Heart right ventricle (tissue), 16 donors: Measurements from ENCODE around the gene WAPL. TPM values are rescaled to one million over a fixed set of nuclear protein-coding genes. Genes with fewer than 3 reads are reported as not detected.

ENCODE experiments used
- ATAC-seq, 8 donors: fragments of 200-7000 bp; cut with Tn5 transposase; one replicate each; pipeline ENCODE4 v1.9.1; 2020; ENCODE audit warnings: mild to moderate bottlenecking in 8 of 8, moderate library complexity in 8 of 8, moderate number of reproducible peaks in 1 of 8
- DNase-seq, 2 donors: peaks; one replicate each; pipeline ENCODE4 v3.0.0-alpha.2; 2020
- H3K27ac ChIP-seq, 10 donors: fragments of 200-600 bp; sonication (generic) in 2 of 10; one replicate each; pipeline versions ENCODE4 v1.5.0 to v1.8.0; 2020 to 2022; ENCODE audit warnings: mild to moderate bottlenecking in 3 of 10
- H3K27me3 ChIP-seq, 7 donors: fragments of 200-600 bp; one replicate each; pipeline ENCODE4 v1.8.0; 2021 to 2022; ENCODE audit warnings: mild to moderate bottlenecking in 2 of 7
- H3K36me3 ChIP-seq, 9 donors: fragments of 200-600 bp; sonication (generic) in 1 of 9; one replicate each; pipeline versions ENCODE4 v1.5.0 to v1.8.0; 2020 to 2022; ENCODE audit warnings: mild to moderate bottlenecking in 2 of 9
- H3K4me1 ChIP-seq, 9 donors: fragments of 200-600 bp; sonication (generic) in 1 of 9; one replicate each; pipeline versions ENCODE4 v1.5.0 to v1.8.0; 2020 to 2022; ENCODE audit warnings: mild to moderate bottlenecking in 4 of 9
- H3K4me3 ChIP-seq, 10 donors: fragments of 200-600 bp; sonication (generic) in 2 of 10; one replicate each; pipeline versions ENCODE4 v1.5.0 to v1.8.0; 2020 to 2022; ENCODE audit warnings: mild to moderate bottlenecking in 7 of 10, moderate library complexity in 2 of 10
- H3K9me3 ChIP-seq, 11 donors: fragments of 200-600 bp in 10 of 11; sonication (generic) in 2 of 11; one replicate each; pipeline versions ENCODE4 v1.5.0 to v1.8.0; 2013 to 2022; ENCODE audit warnings: mild to moderate bottlenecking in 2 of 11, control low read depth in 1 of 11, moderate library complexity in 1 of 11
- WGBS, 2 donors: extraction: QIAGEN DNeasy Blood & Tissue Kit; methylation state at CpG; one replicate each; pipeline ENCODE4 v1.1.7; 2013; ENCODE audit warnings: inconsistent platforms in 1 of 2; 5-methylcytosine and 5-hydroxymethylcytosine counted together
- intact Hi-C, 10 donors: fragments of 100-400 bp; cut with DNase I; formaldehyde crosslinking; loops; one replicate each; pipeline versions ENCODE4 v1.11.1 to v1.14.2; 2022
- polyA plus RNA-seq, 2 donors: library from polyadenylated mRNA; stranded (reverse); fragments of 200-250 nt; gene quantifications; one replicate each; pipeline ENCODE4 v1.2.3, GENCODE V29; 2013
- total RNA-seq, 10 donors: library from RNA; stranded (reverse); fragmentation: NEBNext Ultra II Directional in 3 of 10; extraction: Animal tissue kit (Norgen Biotek cat#: 25700) in 3 of 10; gene quantifications; one replicate each; pipeline versions ENCODE4 v1.2.1 to v1.2.4, GENCODE V29; 2021 to 2023
- TF ChIP-seq, protein P1 (sequence below), 9 donors: fragments of 200-600 bp; sonication (generic) in 2 of 9; IDR thresholded peaks; one replicate each; pipeline versions ENCODE4 v1.5.0 to v1.8.0; 2021 to 2022; ENCODE audit warnings: antibody characterized with exemption in 9 of 9, mild to moderate bottlenecking in 5 of 9, moderate library complexity in 1 of 9
- donor health status: Arrhythmogenic right ventricular cardiomyopathy.
- donor health status: ischemic (EF 13 %, LVEDD 7.1; RV severe dilation, severe dysfunction).
- donor health status: healthy with polysubstance abuse.
- donor health status: DM: no; HTN: yes; CAD: no.
- donor health status: DM: no; HTN: no; CAD: no.
- donor health status: ischemic (EF 25% LVEDD 6.9; RV normal size, moderate dysfunction).
- donor health status: ischemic (EF 25% LVEDD 5.7; RV mildly dilated, moderate dysfunction).
- donor health status: healthy.
- donor health status: DM: yes; HTN: yes; CAD: no.
- donor health status: Ischemic cardiomyopathy.
- donor health status: ischemic (EF 35%, LVEDD 5.7; RV mildly dilated, moderate dysfunction).
- donor health status: nonischemic (EF 11% LVEDD 7.7; RV severe dilation, severe dysfunction).
- donor health status: DM: yes; HTN: yes; CAD: no.
- donor health status: PGD.
- donor health status: ischemic (EF 29% LVEDD 5.4; RV normal size, mild dysfunction).
- donor health status: nonischemic (EF 23%, LVEDD 6.1; RV moderate dilation, normal function).

The WAPL gene
- total and polyA plus RNA-seq, 12 donors: 10.0 to 29.5 (median 23.4) TPM

DNA sequence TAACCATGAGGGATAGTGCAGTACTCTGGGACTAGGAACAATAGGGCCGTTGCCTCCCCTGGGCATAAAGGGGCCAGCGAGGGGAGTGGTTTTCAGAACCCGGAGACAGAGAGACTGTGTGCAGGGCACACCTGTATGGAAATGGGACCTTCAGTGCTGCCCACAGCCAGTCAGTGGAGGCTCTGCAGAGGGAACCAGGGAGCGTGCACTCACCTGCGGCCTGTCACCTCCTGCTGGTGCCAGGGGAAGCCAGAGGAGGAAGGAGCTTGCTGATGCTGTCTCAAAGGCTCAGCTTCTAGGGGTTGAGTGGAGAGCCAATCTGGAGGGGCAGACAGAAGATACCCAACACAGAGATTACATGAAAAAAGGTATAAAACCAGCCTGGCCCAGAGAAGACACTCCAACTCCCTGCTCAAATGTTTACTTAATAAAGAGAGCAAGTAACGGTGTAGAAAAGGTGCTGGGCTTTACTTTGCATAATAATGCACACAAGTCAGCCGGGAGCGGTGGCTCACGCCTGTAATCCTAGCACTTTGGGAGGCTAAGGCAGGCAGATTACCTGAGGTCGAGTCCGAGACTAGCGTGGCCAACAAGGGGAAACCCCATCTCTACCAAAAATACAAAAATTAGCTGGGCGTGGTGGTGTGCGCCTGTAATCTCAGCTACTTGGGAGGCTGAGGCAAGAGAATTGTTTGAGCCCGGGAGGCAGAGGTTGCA is 35.5 kb upstream of the WAPL start:
- DNase-seq (no peak), ATAC-seq (no peak)
- H3K27me3 ChIP-seq: no peaks in the 10 kb centered on the region
- H3K4me1 ChIP-seq: no peaks in the 10 kb centered on the region
- no peaks in the 10 kb centered on the region for H3K36me3 ChIP-seq
- 89 to 90% methylated on average over 15 of the region's 15 CpGs for WGBS, 2 donors
- H3K4me3 ChIP-seq: no peak overlapping the region
- no peaks in the 10 kb centered on the region for H3K9me3 ChIP-seq
- intact Hi-C loops: no loop called here
- TF ChIP-seq, protein P1, sequence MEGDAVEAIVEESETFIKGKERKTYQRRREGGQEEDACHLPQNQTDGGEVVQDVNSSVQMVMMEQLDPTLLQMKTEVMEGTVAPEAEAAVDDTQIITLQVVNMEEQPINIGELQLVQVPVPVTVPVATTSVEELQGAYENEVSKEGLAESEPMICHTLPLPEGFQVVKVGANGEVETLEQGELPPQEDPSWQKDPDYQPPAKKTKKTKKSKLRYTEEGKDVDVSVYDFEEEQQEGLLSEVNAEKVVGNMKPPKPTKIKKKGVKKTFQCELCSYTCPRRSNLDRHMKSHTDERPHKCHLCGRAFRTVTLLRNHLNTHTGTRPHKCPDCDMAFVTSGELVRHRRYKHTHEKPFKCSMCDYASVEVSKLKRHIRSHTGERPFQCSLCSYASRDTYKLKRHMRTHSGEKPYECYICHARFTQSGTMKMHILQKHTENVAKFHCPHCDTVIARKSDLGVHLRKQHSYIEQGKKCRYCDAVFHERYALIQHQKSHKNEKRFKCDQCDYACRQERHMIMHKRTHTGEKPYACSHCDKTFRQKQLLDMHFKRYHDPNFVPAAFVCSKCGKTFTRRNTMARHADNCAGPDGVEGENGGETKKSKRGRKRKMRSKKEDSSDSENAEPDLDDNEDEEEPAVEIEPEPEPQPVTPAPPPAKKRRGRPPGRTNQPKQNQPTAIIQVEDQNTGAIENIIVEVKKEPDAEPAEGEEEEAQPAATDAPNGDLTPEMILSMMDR (IDR thresholded peaks at IDR 0.05): no peak
- no peak overlapping the region for H3K27ac ChIP-seq

DNA sequence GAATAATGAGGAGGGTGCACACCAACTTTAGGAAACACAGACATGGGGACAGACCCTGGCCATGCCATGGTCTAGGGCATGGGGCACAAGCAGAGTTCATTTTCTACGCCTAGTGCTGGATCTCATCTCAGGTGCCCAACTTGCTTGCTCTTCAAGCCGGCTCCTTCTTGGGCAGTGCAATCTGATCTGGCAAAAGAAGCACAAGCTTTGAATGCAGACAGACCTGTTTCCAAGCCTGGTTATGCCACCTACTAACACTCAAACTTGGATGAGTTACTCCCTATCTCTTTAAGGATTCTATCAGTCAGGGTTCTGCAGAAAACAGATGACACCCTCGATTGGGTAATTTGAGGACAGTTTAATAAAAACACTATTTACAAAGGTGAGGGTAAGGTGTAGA is 34.9 kb upstream of the WAPL start:
- TF ChIP-seq, protein P1 (IDR thresholded peaks at IDR 0.05): no peak
- intact Hi-C loops: no loop called here
- no peak for ATAC-seq

DNA sequence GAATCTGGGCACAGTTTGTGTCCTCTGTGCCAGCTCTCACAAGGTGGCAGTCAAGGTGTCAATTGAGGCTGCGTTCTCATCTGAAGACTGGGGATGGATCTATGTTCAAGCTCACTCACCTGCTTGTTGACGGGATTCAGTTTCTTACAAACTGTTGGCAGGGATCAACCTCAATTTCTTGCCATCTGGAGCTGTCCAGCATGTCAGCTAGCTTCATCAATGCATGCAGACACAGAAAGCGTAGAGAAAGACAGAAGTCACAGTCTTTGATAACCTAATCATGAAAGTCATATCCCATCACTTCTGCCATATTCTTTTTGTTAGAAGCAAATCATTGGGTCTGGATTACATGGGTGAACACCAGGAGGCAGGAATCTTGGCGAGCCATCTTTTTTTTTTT is 32.0 kb upstream of the WAPL start:
- H3K36me3 ChIP-seq: no peaks in the 10 kb centered on the region
- intact Hi-C loops: no loop called here
- H3K27me3 ChIP-seq: no peaks in the 10 kb centered on the region
- no peak for ATAC-seq
- no peaks in the 10 kb centered on the region for H3K4me1 ChIP-seq
- peaks cover 0 to 8% (median 0%) of the 10 kb centered on the region in 11 donors for H3K9me3 ChIP-seq
- TF ChIP-seq, protein P1 (IDR thresholded peaks at IDR 0.05): no peak
- no peak overlapping the region for H3K27ac ChIP-seq
- WGBS, 2 donors: 76 to 78% methylated on average over 4 of the region's 4 CpGs
- no peak for DNase-seq
- no peak overlapping the region for H3K4me3 ChIP-seq

More for the DNA sequence above, 34.9 kb upstream of the WAPL start:
- H3K4me3 ChIP-seq: no peak overlapping the region
- H3K27ac ChIP-seq: no peak overlapping the region
- no peaks in the 10 kb centered on the region for H3K27me3 ChIP-seq
- H3K36me3 ChIP-seq: no peaks in the 10 kb centered on the region
- no peaks in the 10 kb centered on the region for H3K4me1 ChIP-seq
- H3K9me3 ChIP-seq: no peaks in the 10 kb centered on the region
- 58 to 63% methylated on average over 3 of the region's 3 CpGs for WGBS, 2 donors
- no peak for DNase-seq

DNA sequence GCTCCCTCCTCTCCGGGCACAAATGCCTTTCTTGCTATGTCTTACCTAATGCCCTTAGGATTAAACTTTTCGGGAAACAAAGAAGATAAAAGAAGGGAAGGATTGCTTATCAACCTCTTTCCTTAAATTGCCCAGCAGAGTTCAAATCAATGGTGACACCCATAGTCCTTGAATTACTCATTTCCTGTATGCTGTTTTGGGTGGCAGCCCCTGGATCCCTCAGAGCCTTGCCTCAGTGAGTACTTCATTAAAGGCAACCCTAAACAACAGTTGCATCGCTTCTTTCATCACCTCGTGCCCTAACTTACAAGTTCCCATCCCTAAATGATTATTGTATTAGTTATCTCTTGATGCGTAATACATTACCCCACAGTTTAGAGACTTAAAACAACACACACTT is 31.6 kb upstream of the WAPL start:
- Histone ChIP-seq H3K4me3 (no peak overlapping the region), H3K36me3 (no peaks in the 10 kb centered on the region), H3K27ac (no peak overlapping the region), H3K27me3 (no peaks in the 10 kb centered on the region), H3K9me3 (peaks cover 0 to 13% (median 0%) of the 10 kb centered on the region in 11 donors), H3K4me1 (no peaks in the 10 kb centered on the region)
- TF ChIP-seq, protein P1 (IDR thresholded peaks at IDR 0.05): no peak
- intact Hi-C loops: no loop called here
- DNase-seq (no peak), ATAC-seq (no peak)
- WGBS, 2 donors: 52 to 61% methylated on average over 5 of the region's 5 CpGs
